ENCODE results near the gene MUC5AC. TPM values are rescaled to one million over a fixed set of nuclear protein-coding genes. Genes with fewer than 3 reads are reported as not detected.
A peak's percentile ranks its signal among the peaks of the same experiment; 100 is the strongest.

The MUC5AC gene
- total and polyA plus RNA-seq, 2 of the 13 experiments (the other 11 are each of a cell fraction or from before 2014, with no cell fraction given): under 0.01 TPM; not detected in 1

DNA sequence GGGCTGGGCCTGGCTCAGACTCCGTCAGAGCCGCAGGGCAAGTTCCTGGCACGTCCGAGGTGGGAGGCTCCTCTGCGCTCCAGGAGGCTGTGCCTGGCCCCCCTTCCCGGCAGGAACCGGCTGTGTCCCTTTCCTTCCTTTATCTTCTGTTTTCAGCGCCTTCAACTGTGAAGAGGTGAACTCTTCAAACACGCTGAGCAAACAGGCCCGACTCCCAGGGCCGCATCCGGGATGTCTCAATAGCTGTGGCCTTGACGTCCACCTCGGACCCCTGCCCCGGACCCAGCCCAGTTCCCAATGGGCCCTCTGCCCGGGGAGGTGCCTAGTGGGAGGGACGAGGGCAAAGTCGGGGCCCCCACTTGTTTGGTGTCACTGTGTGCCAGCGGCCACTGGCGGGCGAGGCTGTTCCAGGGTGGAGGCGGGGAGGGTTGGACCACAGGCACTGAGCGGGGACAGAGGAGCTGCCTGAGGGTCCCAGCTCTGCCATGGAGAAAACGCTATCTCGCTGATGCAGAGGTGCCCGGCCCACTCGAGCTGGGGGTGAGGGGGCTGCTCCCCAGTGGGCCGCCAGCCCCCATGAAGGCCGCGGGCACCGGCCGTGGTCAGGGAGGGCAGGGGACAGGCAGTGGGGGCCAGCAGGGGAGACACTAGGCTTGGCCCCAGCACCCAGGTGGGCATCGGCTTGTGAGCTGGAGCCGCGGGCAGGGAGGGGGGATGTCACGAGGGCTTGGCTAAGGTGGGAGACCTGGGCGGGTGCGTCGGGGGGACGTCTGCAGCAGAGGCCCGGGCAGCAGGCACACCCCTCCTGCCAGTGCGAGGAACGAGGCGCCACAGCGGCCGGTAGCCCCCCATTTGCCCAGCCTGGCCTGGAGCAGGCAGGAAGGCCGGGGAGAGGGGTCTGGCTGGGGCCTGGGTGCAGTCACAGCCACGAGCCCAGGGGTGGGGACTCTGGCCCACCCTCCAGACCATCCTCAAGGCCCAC lies 62.4 kb downstream of the MUC5AC start:
- no peak overlapping the region for H2AFZ ChIP-seq (ENCODE audit: low read length)
- no TSS peak for BruUV-seq (replicated peaks)
- ATAC-seq: peak; percentile 65
- peak overlapping the region in 1 of 3 experiments; percentile 13; a peak in 1 of 6 replicates for H3K4me3 ChIP-seq (replicated peaks in 1 of 3; ENCODE audit: insufficient read depth in 1 of 3, low read depth in 2 of 3, low read length in 3 of 3)
- peak; percentile 76 for FAIRE-seq
- peaks cover 13% of the 10 kb centered on the region; the same call in 1 of the 2 replicates for H4K20me1 ChIP-seq (ENCODE audit: insufficient read depth, low read length)
- H3K27me3 ChIP-seq (ENCODE audit: control insufficient read depth in 1 of 2, insufficient read depth in 2 of 2, low read length in 2 of 2): peaks cover 18 to 70% of the 10 kb centered on the region in 2 experiments
- no peak overlapping the region for H3K27ac ChIP-seq (ENCODE audit: extremely low read length, insufficient read depth, low read length)
- WGBS (ENCODE audit: low lambda C conversion rate): 15% methylated on average over 18 of the region's 48 CpGs
- H3K4me1 ChIP-seq (ENCODE audit: insufficient read depth, low read length): peaks cover 36% of the 10 kb centered on the region
- ChIA-PET CTCF (ENCODE audit: low intra/inter-chr PET ratio, low total read pairs) (no interaction called here), POLR2A (interaction anchor here (0.7 kb wide), 1 partner anchor 250 kb away, joined by 3 read pairs; no protein-coding TSS in a partner anchor)
- H3K9ac ChIP-seq (ENCODE audit: insufficient read depth, low read depth, low read length): no peak overlapping the region
- no peaks in the 10 kb centered on the region for H3K9me3 ChIP-seq (ENCODE audit: low read length)
- DNase-seq (ENCODE audit: low spot score): peak; percentile 69
- no peaks in the 10 kb centered on the region for H3K36me3 ChIP-seq (replicated peaks in 1 of 2; ENCODE audit: control insufficient read depth in 1 of 2, insufficient read depth in 2 of 2, low read length in 2 of 2)
- peak overlapping the region; percentile 28 for H3K4me2 ChIP-seq (ENCODE audit: low read depth, low read length)
- in situ Hi-C loops (cut with HindIII; ENCODE audit: extremely low pct_ligation_motif_present, low pct_unique_long_range_greater_than_20kb) (no loop called here), intact Hi-C loops (cut with micrococcal nuclease; ENCODE audit: unreplicated experiment) (no loop called here)
- no peaks in the 10 kb centered on the region for H3K79me2 ChIP-seq (ENCODE audit: insufficient read depth, low read length)
- TF ChIP-seq CREM (IDR thresholded peaks at IDR 0.05) (peak; percentile 72), CREM (CRISPR knock-in tag; IDR thresholded peaks at IDR 0.05) (no peak), MED1 (CRISPR knock-in tag; IDR thresholded peaks at IDR 0.05) (peak; percentile 89), ZNF780A (CRISPR knock-in tag; IDR thresholded peaks at IDR 0.05) (no peak), ATRX (CRISPR knock-in tag; IDR thresholded peaks at IDR 0.05; ENCODE audit: borderline replicate concordance) (no peak), ZNF577 (CRISPR knock-in tag; IDR thresholded peaks at IDR 0.05; ENCODE audit: borderline replicate concordance, low read depth) (no peak), ZNF598 (CRISPR knock-in tag; IDR thresholded peaks at IDR 0.05; ENCODE audit: borderline replicate concordance) (no peak), TOPORS (CRISPR knock-in tag; IDR thresholded peaks at IDR 0.05) (peak; percentile 57; the same call in 1 of the 2 replicates), ISL2 (CRISPR knock-in tag; IDR thresholded peaks at IDR 0.05) (peak; percentile 86), SIX4 (CRISPR knock-in tag; IDR thresholded peaks at IDR 0.05) (peak; percentile 20; the same call in 1 of the 2 replicates), SATB2 (CRISPR knock-in tag; IDR thresholded peaks at IDR 0.05) (0 out of 2 replicates have a peak, but pooled peaks have one; percentile 47), ZNF790 (CRISPR knock-in tag; IDR thresholded peaks at IDR 0.05; ENCODE audit: borderline replicate concordance) (no peak), HCFC1 (IDR thresholded peaks at IDR 0.05; ENCODE audit: low read depth, low read length) (no peak), HMG20B (CRISPR knock-in tag; conservative IDR thresholded peaks at IDR 0.05) (peak; percentile 97), NR3C1 (CRISPR knock-in tag; IDR thresholded peaks at IDR 0.05) (no peak), ZSCAN29 (CRISPR knock-in tag; conservative IDR thresholded peaks at IDR 0.05) (no peak), MAF1 (CRISPR knock-in tag; IDR thresholded peaks at IDR 0.05; ENCODE audit: borderline replicate concordance) (0 out of 2 replicates have a peak, but pooled peaks have one; percentile 68), MXI1 (IDR thresholded peaks at IDR 0.05; ENCODE audit: borderline replicate concordance, low read depth, low read length) (no peak), ZNF354B (CRISPR knock-in tag; IDR thresholded peaks at IDR 0.05) (0 out of 2 replicates have a peak, but pooled peaks have one; percentile 45)
- TF ChIP-seq, protein P1, sequence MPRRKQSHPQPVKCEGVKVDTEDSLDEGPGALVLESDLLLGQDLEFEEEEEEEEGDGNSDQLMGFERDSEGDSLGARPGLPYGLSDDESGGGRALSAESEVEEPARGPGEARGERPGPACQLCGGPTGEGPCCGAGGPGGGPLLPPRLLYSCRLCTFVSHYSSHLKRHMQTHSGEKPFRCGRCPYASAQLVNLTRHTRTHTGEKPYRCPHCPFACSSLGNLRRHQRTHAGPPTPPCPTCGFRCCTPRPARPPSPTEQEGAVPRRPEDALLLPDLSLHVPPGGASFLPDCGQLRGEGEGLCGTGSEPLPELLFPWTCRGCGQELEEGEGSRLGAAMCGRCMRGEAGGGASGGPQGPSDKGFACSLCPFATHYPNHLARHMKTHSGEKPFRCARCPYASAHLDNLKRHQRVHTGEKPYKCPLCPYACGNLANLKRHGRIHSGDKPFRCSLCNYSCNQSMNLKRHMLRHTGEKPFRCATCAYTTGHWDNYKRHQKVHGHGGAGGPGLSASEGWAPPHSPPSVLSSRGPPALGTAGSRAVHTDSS (CRISPR knock-in tag; conservative IDR thresholded peaks at IDR 0.05): peak; percentile 80; the same call in 1 of the 2 replicates
- TF ChIP-seq, protein P2, sequence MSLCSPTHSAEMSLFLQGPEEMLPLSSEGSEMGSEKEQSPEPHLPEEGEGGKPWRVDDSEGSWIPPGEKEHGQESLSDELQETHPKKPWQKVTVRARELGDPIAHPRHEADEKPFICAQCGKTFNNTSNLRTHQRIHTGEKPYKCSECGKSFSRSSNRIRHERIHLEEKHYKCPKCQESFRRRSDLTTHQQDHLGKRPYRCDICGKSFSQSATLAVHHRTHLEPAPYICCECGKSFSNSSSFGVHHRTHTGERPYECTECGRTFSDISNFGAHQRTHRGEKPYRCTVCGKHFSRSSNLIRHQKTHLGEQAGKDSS (CRISPR knock-in tag; IDR thresholded peaks at IDR 0.05; ENCODE audit: borderline replicate concordance, low read depth): no peak

Data from HepG2 (cell line).